ENCODE results near the gene ENDOG. TPM values are rescaled to one million over a fixed set of nuclear protein-coding genes. Genes with fewer than 3 reads are reported as not detected.

ENDOG gene
- total and polyA plus RNA-seq, 2 experiments from 2014 or later = 21.4 to 26.7 TPM

GRCh38 chr9:128819716-128820664, 1.7 kb downstream of the ENDOG start:
- Histone ChIP-seq H3K9me2 (ENCODE audit: insufficient read depth) (no peaks in the 10 kb centered on the region), H3K79me2 (ENCODE audit: insufficient read depth) (no peaks in the 10 kb centered on the region), H3K4me3 (peak overlapping the region; percentile 80), H2AFZ (no peak overlapping the region), H3K27ac (no peak overlapping the region), H3K4me2 (ENCODE audit: unreplicated experiment) (peak overlapping the region; percentile 80), H3F3A (ENCODE audit: insufficient read depth) (no peaks in the 10 kb centered on the region), H3K4me1 (ENCODE audit: insufficient read depth) (peaks cover 3% of the 10 kb centered on the region; the same call in 1 of the 2 replicates), H3K9me3 (ENCODE audit: low read depth) (no peaks in the 10 kb centered on the region), H3K27me3 (replicated peaks; ENCODE audit: insufficient read depth) (no peaks in the 10 kb centered on the region), H3K9ac (peak overlapping the region; percentile 66; the same call in 1 of the 2 replicates), H3K36me3 (ENCODE audit: low read depth) (no peaks in the 10 kb centered on the region), H4K20me1 (ENCODE audit: insufficient read depth) (no peaks in the 10 kb centered on the region)
- 36 to 37% methylated on average over 18 of the region's 18 CpGs for WGBS, 2 experiments (ENCODE audit: low coverage in 1 of 2, low lambda C conversion rate in 2 of 2, missing lambda C conversion rate in 2 of 2)
- DNase-seq = peak; percentile 82
- in situ Hi-C loops (cut with MboI) = no loop called here
- no peak for TF ChIP-seq EZH2phosphoT487 (IDR thresholded peaks at IDR 0.05; ENCODE audit: insufficient read depth, low read depth)

- no peak overlapping the region for H3K9ac ChIP-seq
- no peaks in the 10 kb centered on the region for H3K9me2 ChIP-seq (ENCODE audit: insufficient read depth)
- no peak overlapping the region for H2AFZ ChIP-seq
- H4K20me1 ChIP-seq (ENCODE audit: insufficient read depth) = no peaks in the 10 kb centered on the region
- no peak overlapping the region for H3K4me2 ChIP-seq (ENCODE audit: unreplicated experiment)
- no peaks in the 10 kb centered on the region for H3K27me3 ChIP-seq (replicated peaks; ENCODE audit: insufficient read depth)
- no peak for DNase-seq
- H3K36me3 ChIP-seq (ENCODE audit: low read depth) = no peaks in the 10 kb centered on the region
- in situ Hi-C loops (cut with MboI) = no loop called here
- no peaks in the 10 kb centered on the region for H3F3A ChIP-seq (ENCODE audit: insufficient read depth)
- H3K27ac ChIP-seq = no peak overlapping the region
- peaks cover 3% of the 10 kb centered on the region; the same call in 1 of the 2 replicates for H3K4me1 ChIP-seq (ENCODE audit: insufficient read depth)
- TF ChIP-seq EZH2 (IDR thresholded peaks at IDR 0.05; ENCODE audit: insufficient read depth, poor library complexity, severe bottlenecking) (no peak), EZH2phosphoT487 (IDR thresholded peaks at IDR 0.05; ENCODE audit: insufficient read depth, low read depth) (no peak)
- H3K9me3 ChIP-seq (ENCODE audit: low read depth) = no peaks in the 10 kb centered on the region
- WGBS, 2 experiments (ENCODE audit: low coverage in 1 of 2, low lambda C conversion rate in 2 of 2, missing lambda C conversion rate in 2 of 2) = 89% methylated on average over 21 to 24 of the region's 24 CpGs
- no peak overlapping the region for H3K4me3 ChIP-seq
- no peaks in the 10 kb centered on the region for H3K79me2 ChIP-seq (ENCODE audit: insufficient read depth)
Measured at GRCh38 chr9:128820665-128821583, 2.6 kb downstream of the ENDOG start.

- Histone ChIP-seq H3K9me2 (ENCODE audit: insufficient read depth) (no peaks in the 10 kb centered on the region), H3K27ac (no peak overlapping the region), H3F3A (ENCODE audit: insufficient read depth) (no peaks in the 10 kb centered on the region), H3K4me1 (ENCODE audit: insufficient read depth) (peaks cover 3% of the 10 kb centered on the region; the same call in 1 of the 2 replicates), H3K36me3 (ENCODE audit: low read depth) (no peaks in the 10 kb centered on the region), H3K9me3 (ENCODE audit: low read depth) (no peaks in the 10 kb centered on the region), H3K27me3 (replicated peaks; ENCODE audit: insufficient read depth) (no peaks in the 10 kb centered on the region), H3K79me2 (ENCODE audit: insufficient read depth) (no peaks in the 10 kb centered on the region), H3K4me3 (no peak overlapping the region), H3K4me2 (ENCODE audit: unreplicated experiment) (no peak overlapping the region), H3K9ac (no peak overlapping the region), H2AFZ (no peak overlapping the region), H4K20me1 (ENCODE audit: insufficient read depth) (no peaks in the 10 kb centered on the region)
- no peak for DNase-seq
- in situ Hi-C loops (cut with MboI) = no loop called here
- TF ChIP-seq EZH2phosphoT487 (IDR thresholded peaks at IDR 0.05; ENCODE audit: insufficient read depth, low read depth) (no peak), EZH2 (IDR thresholded peaks at IDR 0.05; ENCODE audit: insufficient read depth, poor library complexity, severe bottlenecking) (no peak)
- 90 to 94% methylated on average over 16 of the region's 16 CpGs for WGBS, 2 experiments (ENCODE audit: low coverage in 1 of 2, low lambda C conversion rate in 2 of 2, missing lambda C conversion rate in 2 of 2)
Measured at GRCh38 chr9:128821584-128822406, 3.5 kb downstream of the ENDOG start.

All from GM23248 (cell line).